SKM-1 (cell line): Measurements from ENCODE around the gene TRPC5OS.

Source experiments
- DNase-seq: peaks from one replicate; lab custom pipeline; 2025; ENCODE audit not compliant: unreplicated experiment; lab: John Stamatoyannopoulos, UW

The TRPC5OS gene

DNA sequence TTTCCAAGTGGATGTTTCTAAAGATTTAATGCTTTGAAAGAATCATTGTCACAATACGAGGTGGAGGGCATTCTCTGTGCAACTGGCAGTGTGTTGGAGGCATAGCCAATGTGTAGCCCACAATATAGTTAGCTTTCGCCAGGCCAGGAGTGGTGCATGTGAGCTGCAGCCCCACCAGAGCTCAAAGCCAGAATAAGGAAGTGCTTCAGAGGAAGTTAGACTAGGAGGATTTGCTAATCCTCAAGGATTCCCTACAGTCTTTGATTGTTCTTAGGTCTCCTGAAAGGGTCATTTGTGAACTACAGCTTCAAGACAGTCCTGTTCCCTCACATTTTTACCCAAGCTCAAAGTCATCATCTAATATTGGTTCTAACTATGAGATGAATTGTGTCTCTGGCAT is 16.4 kb downstream of the TRPC5OS start:
- no peak for DNase-seq

GRCh38 chrX:111896148-111896547 is 20.2 kb downstream of the TRPC5OS start:
- no peak for DNase-seq

- peak; percentile 8 for DNase-seq
Measured at GRCh38 chrX:111914398-111915090, 38.6 kb downstream of the TRPC5OS start.

GRCh38 chrX:111917591-111917990 is 41.6 kb downstream of the TRPC5OS start:
- DNase-seq, result no peak

- no peak for DNase-seq
Measured at GRCh38 chrX:111928456-111928855, 52.5 kb downstream of the TRPC5OS start.
